ENCODE results near the gene RNF180. TPM values are rescaled to one million over a fixed set of nuclear protein-coding genes. Genes with fewer than 3 reads are reported as not detected.

The RNF180 gene
- total RNA-seq, 1 experiment from 2014 or later = 7.8 TPM

DNA sequence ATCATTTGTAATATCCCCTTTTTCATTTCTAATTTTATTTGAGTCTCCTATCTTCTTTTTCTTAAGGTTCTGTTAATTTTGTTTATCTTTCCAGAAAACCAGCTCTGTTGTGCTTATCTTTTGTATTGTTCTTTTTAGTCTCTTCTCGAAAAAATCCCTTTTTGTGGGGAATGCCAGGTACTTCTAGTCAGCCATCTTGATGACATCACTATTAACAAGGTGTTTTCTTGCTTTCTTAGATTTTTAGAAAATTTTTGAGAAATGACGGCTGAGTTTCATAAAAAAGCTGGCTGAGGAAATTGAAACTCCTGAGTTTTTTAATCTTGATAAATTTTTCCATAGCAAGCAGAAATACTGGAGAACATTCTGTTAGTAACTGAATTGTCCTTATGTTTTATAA is 10.7 kb downstream of the RNF180 start:
- DNase-seq (ENCODE audit: low read depth, low spot score) (no peak), ATAC-seq (no peak)
- no peak overlapping the region for H3K4me3 ChIP-seq (ENCODE audit: low read depth in 2 of 2, low read length in 2 of 2)
- intact Hi-C loops (cut with micrococcal nuclease; ENCODE audit: unreplicated experiment) = no loop called here
- in situ Hi-C loops (cut with HindIII; ENCODE audit: low pct_unique_long_range_greater_than_20kb, low sequenced_read_pairs) = no loop called here
- H3K9me3 ChIP-seq (ENCODE audit: control insufficient read depth, insufficient read depth, low read depth, low read length) = no peaks in the 10 kb centered on the region
- BruUV-seq (replicated peaks) = no TSS peak
- H3K27me3 ChIP-seq (ENCODE audit: control insufficient read depth, insufficient read depth, low read length) = no peaks in the 10 kb centered on the region
- TF ChIP-seq SIN3A (IDR thresholded peaks at IDR 0.05; ENCODE audit: borderline replicate concordance, insufficient read depth, low read depth, low read length) (no peak), POLR2AphosphoS5 (IDR thresholded peaks at IDR 0.05; ENCODE audit: low read depth, low read length) (no peak), TCF7L2 (IDR thresholded peaks at IDR 0.05; ENCODE audit: low read depth, low read length) (no peak)
- TF ChIP-seq, protein P1, sequence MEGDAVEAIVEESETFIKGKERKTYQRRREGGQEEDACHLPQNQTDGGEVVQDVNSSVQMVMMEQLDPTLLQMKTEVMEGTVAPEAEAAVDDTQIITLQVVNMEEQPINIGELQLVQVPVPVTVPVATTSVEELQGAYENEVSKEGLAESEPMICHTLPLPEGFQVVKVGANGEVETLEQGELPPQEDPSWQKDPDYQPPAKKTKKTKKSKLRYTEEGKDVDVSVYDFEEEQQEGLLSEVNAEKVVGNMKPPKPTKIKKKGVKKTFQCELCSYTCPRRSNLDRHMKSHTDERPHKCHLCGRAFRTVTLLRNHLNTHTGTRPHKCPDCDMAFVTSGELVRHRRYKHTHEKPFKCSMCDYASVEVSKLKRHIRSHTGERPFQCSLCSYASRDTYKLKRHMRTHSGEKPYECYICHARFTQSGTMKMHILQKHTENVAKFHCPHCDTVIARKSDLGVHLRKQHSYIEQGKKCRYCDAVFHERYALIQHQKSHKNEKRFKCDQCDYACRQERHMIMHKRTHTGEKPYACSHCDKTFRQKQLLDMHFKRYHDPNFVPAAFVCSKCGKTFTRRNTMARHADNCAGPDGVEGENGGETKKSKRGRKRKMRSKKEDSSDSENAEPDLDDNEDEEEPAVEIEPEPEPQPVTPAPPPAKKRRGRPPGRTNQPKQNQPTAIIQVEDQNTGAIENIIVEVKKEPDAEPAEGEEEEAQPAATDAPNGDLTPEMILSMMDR (IDR thresholded peaks at IDR 0.05) = no peak
- TF ChIP-seq, protein P2, sequence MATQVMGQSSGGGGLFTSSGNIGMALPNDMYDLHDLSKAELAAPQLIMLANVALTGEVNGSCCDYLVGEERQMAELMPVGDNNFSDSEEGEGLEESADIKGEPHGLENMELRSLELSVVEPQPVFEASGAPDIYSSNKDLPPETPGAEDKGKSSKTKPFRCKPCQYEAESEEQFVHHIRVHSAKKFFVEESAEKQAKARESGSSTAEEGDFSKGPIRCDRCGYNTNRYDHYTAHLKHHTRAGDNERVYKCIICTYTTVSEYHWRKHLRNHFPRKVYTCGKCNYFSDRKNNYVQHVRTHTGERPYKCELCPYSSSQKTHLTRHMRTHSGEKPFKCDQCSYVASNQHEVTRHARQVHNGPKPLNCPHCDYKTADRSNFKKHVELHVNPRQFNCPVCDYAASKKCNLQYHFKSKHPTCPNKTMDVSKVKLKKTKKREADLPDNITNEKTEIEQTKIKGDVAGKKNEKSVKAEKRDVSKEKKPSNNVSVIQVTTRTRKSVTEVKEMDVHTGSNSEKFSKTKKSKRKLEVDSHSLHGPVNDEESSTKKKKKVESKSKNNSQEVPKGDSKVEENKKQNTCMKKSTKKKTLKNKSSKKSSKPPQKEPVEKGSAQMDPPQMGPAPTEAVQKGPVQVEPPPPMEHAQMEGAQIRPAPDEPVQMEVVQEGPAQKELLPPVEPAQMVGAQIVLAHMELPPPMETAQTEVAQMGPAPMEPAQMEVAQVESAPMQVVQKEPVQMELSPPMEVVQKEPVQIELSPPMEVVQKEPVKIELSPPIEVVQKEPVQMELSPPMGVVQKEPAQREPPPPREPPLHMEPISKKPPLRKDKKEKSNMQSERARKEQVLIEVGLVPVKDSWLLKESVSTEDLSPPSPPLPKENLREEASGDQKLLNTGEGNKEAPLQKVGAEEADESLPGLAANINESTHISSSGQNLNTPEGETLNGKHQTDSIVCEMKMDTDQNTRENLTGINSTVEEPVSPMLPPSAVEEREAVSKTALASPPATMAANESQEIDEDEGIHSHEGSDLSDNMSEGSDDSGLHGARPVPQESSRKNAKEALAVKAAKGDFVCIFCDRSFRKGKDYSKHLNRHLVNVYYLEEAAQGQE (IDR thresholded peaks at IDR 0.05; ENCODE audit: insufficient read depth in 1 of 2, low read depth in 2 of 2, low read length in 1 of 2) = no peak
- no peaks in the 10 kb centered on the region for H3K4me1 ChIP-seq (ENCODE audit: control insufficient read depth, insufficient read depth, low read length)
- H3K36me3 ChIP-seq (ENCODE audit: control insufficient read depth, insufficient read depth, low read length) = no peaks in the 10 kb centered on the region
- no peak overlapping the region for H3K27ac ChIP-seq (ENCODE audit: low read length)
- CTCF ChIA-PET = no interaction called here
- POLR2A ChIA-PET = no interaction called here

DNA sequence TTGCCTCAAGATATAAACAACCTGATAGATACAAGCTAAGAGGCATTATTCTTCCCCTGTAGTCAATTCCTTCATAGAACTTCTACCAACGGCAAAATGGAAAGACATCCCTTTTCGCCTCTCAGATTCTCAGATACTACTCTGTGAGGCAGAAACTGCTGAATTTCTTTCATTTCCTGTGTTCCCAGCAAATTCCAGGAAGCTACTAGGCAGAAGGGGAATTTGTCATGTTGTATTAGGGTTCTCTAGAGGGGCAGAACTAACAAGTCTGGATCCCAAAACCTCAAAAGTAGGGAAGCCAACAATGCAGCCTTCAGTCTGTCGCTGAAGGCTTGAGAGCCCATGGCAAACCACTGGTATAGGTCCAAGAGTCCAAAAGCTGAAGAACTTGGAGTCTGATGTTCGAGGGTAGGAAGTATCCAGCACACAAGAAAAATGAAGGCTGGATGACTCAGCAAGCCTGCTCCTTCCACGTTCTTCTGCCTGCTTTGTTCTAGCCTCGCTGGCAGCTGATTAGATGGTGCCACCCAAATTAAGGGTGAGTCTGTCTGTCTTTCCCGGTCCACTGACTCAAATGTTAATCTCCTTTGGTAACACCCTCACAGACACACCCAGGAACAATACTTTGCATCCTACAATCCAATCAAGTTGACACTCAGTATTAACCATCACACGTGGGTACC is 15.2 kb downstream of the RNF180 start:
- TF ChIP-seq SIN3A (IDR thresholded peaks at IDR 0.05; ENCODE audit: borderline replicate concordance, insufficient read depth, low read depth, low read length) = no peak
- TF ChIP-seq, protein P2 (IDR thresholded peaks at IDR 0.05; ENCODE audit: insufficient read depth in 1 of 2, low read depth in 2 of 2, low read length in 1 of 2) = no peak
- TF ChIP-seq TCF7L2 (IDR thresholded peaks at IDR 0.05; ENCODE audit: low read depth, low read length) = no peak
- TF ChIP-seq, protein P1 (IDR thresholded peaks at IDR 0.05) = no peak
- H3K27ac ChIP-seq (ENCODE audit: low read length) = no peak overlapping the region
- CTCF ChIA-PET = no interaction called here
- no peaks in the 10 kb centered on the region for H3K27me3 ChIP-seq (ENCODE audit: control insufficient read depth, insufficient read depth, low read length)
- intact Hi-C loops (cut with micrococcal nuclease; ENCODE audit: unreplicated experiment) (no loop called here), in situ Hi-C loops (cut with HindIII; ENCODE audit: low pct_unique_long_range_greater_than_20kb, low sequenced_read_pairs) (no loop called here)
- no TSS peak for BruUV-seq (replicated peaks)
- H3K4me3 ChIP-seq (ENCODE audit: low read depth in 2 of 2, low read length in 2 of 2) = no peak overlapping the region
- no peak for DNase-seq (ENCODE audit: low read depth, low spot score)
- no peak for ATAC-seq
- H3K9me3 ChIP-seq (ENCODE audit: control insufficient read depth, insufficient read depth, low read depth, low read length) = no peaks in the 10 kb centered on the region
- POLR2A ChIA-PET = no interaction called here
- H3K4me1 ChIP-seq (ENCODE audit: control insufficient read depth, insufficient read depth, low read length) = no peaks in the 10 kb centered on the region
- H3K36me3 ChIP-seq (ENCODE audit: control insufficient read depth, insufficient read depth, low read length) = no peaks in the 10 kb centered on the region

Measured in Panc1 (cell line).